Stimulated activated CD4-positive, alpha-beta T cell treated with anti-CD3 and anti-CD28 coated beads, TNF-alpha, amount 100 ng/mL, for 24 hours (primary cell): ENCODE results near the gene CTSF.
A peak's percentile ranks its signal among the peaks of the same experiment; 100 is the strongest.
"Not testable (repeated sequence)": the region's sequence is repeated elsewhere in the genome, so short reads cannot be mapped to it uniquely, and the experiment has no call there.

Experiments
- DNase-seq, 3 experiments: peaks; one replicate each; pipeline ENCODE4 v3.0.0-alpha.2; 2020; ENCODE audit warnings: low read depth in 3 of 3

CTSF gene

DNA sequence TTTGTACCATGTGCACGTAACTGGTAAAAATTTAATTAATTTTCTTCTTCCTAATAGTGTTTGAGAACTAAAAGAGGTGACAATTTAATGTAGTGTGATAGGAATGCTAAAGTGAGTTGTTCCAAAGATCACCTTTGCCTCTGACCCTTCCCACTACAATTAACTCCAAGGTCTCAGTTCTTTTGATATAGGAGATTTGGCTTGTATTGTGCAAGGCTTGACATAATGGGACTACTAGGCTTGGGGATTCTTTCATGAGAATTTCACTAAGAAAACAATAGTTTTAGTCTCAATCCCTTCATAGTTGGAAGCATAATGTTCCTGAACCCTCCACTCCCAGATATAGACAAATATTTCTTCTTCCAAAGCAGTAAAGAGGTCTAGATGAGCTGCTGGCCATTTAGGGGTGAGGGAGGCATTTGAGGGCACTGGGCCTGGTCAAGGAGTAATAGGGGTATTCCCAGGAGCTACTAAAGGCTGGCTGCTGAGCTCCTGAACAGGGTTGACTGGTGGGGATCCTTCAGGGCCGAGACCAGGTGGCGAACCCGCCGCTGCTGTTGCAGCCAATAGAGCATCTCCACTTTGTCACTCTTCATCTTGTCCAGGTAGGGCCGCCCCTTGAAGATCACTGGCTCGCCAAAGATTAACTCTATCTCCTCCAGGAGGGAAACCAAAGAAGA is 21.7 kb upstream of the CTSF start:
- no peak for DNase-seq

DNA sequence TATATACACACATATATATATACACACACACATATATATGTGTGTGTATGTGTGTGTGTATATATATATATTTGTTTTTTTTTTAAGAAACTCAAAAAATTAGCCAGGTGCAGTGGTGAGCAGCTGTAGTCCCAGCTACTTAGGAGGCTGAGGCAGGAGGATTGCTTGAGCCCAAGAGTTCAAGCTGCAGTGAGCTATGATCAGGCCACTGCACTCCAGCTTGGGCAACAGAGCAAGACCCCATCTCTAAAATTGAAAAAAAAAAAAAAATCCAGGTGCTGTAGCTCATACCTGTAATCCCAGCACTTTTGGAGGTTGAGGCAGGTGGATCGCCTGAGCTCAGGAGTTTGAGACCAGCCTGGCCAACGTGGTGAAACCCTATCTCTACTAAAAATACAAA is 20.9 kb upstream of the CTSF start:
- DNase-seq: not testable (repeated sequence)

DNA sequence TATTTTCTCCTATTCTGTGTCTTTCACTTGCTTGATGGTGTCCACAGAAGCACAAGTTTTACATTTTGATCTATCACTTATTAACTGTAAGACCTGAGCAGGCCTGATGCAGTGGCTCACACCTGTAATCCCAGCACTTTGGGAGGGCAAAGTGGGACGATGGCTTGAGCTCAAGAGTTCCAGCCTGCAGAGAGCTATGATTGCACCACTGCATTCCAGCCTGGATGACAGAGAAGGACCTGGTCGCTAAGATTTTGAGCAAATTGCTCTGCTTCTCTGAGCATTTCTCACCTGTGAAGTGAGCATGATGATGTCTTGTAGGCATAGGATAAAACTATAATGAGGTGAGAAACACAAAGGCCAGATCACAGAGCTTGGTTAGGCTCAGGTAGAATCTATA is 17.7 kb upstream of the CTSF start:
- no peak for DNase-seq

DNA sequence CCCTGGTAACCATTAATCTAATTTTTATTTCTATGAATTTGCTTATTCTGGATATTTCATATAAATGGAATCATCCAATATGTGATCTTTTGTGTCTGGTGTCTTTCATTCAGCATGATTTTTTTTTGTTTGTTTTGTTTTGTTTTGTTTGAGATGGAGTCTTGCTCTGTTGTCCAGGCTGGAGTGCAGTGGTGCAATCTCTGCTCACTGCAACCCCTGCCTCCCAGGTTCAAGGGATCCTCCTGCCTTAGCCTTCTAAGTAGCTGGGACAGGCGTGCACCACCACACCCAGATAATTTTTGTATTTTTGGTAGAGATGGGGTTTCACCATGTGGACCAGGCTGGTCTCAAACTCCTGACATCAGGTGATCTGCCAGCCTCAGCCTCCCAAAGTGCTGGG is 17.0 kb upstream of the CTSF start:
- DNase-seq: not testable (repeated sequence)

DNA sequence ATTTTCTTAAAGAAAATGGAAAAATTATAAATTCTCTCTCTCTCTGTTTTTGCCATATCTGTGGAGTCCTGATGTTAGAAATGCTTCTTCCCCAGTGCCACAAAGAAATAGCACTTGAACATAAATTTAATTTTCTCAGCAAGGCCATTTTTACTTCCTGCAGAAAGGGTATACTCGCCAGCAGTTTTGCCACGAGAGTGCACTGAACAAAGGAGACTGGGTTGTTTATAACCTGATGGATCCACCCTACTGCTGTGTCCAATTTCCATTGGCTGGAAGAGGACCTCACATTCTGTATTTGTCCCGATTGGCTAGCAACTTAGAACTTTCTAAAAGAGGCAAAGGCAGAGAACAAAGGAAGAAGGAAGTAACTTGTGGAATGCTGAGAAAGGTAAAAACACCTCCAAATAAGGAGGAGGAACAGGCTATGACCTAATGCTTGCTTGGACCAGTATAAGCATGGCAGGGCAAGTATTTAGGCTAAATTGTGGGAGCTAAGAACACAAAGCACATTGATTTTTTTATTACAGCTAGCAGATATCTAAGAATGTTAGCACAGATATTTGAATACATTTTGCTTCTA is 14.2 kb upstream of the CTSF start:
- DNase-seq: not testable (repeated sequence)

DNA sequence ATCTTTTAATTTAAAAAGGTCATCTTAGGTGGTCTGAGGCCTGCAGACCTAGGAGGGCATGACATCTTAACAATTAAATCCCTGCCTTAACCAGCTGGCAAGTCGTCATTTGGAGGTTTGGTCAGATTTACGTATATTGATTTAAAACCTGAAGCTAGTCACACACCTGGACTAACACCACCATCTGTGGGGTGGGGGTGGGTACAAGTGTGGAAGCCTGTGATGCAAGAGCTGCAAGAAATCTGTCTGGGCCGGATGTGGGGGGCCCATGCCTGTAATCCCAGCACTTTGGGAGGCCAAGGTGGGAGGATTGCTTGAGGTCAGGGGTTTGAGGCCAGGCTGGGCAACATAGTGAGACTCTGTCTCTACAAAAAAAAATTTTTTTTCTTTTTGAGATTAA is 12.9 kb upstream of the CTSF start:
- no peak for DNase-seq

DNA sequence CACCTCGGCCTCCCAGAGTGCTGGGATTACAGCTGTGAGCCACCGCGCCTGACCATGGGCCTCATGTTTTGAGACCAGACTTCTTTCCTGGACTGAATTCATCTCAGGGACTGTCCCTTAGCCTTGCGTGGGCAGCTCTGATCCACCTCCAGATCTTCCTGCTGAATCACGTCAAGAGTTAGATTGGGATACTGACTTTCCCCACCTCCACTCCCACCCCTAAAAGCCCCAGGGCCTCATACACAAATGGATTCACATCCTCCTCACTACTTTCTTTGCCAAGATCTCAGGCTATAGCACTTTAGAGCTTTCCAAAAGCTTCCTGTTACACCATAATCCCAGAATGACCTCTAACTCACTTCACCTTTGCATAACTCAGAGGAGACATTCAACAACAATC is 12.4 kb upstream of the CTSF start:
- DNase-seq: no peak

DNA sequence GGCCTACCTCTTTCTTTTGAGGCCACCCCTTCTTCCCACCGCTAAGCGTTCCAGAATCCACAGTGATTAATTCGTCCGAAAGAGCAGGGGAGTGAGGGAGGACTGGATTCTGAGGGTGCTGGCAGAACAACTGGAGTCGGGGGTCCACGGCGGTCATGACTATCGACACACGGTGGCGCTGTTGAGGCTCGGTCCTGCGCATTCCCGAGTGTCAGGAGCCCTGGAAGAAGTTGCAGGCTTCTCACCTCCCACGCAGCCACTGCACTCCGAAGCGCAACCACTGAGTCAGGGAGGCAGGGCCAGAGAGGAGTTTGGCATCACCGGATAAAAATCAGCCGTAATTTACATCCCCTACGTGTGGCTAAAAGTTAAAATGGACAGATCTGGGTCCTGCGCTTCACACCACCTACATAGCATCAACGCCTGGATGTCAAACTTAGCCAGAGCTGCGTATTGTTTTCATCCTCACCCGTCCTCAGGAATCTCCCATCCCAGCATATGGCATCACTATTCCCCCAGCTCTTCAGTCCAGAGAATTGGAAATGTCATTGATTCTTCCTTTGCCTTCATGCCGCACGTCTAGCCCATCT is 10.7 kb upstream of the CTSF start:
- DNase-seq: peak; percentile 73 to 85 (median 74)

DNA sequence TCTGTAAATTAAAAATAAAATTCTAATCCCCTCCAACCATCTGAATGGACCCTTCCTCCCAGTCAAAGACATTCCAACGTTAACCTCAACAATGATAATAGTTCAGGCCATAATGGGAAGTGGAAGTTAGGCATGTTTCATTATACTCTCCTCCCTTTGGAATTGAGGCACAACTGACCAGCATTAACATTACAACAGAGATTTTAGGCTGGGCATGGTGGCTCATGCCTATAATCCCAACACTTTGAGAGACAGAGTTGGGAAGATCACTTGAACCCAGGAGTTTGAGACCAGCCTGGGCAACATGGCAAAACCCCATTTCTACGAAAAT is 2.4 kb upstream of the CTSF start:
- no peak for DNase-seq

DNA sequence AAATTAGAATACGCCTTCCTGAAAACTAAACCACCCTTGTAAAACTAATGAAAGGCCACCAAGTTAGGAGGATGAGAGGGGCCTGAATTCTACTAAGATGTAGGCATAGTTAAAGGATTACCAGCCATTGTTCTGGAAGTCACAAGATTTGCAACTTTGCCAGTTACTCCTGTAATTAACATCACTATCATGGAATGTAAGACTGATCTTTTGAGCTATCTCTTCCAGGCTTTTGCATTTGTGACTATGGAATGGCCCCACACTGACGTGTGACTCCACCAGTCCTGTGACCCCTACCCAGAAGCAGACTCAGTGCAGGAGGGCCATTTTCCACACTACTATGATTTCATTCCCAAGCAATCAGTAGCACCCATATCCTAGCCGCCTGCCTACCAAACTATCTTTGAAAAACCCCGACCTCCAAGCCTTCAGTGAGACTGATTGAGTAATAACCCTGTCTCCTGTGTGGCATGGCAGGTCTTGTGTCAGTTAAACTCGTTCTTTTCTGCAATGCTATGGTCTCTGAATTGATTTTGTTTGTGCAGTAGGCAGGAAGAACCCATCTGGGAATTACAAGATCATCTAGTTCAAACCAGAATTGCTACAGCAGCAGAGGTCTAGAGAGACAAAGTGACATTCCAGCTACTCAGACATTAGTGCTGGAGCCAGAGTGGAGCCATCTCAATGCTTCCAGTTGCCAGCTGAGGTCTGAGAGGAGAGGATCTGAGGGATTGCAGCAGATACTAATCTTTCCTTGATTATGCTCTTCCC is 1.9 kb upstream of the CTSF start:
- no peak for DNase-seq

DNA sequence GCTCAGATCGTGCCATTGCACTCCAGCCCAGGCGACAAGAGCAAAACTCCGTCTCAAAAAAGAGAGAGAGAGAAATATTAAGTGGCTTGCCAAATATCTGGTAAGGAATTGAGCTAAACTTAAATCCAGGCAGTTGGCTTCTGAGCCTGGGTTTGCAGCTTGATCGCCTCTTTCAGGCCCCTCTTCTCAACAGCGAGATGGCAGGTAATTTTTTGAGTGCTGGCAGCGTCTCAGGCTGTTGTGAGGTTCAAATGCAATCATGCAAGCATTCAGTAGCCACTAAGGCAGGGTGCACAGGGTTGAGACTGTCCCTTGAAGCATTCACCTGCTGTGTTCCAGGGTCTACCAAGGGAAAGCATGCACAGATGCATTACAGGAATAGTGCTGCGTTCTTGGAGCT is 670 bp upstream of the CTSF start:
- DNase-seq: no peak

DNA sequence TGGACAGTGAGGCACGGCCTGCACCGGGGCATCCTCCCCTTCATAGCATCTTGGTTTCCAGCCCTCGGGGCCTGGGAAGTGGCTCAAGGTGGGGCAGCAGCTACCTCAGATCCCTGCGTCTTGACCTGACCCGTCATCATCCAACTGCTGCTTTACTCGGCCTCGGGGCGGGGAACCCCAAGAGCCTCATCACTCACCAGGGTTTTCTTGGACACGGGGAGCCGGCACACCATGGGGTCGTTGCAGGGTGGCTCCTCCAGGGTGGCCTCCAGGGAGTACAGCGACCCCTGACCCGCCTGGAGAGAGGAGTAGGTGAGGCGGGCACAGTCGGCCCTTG is 651 bp downstream of the CTSF start:
- DNase-seq: no peak

DNA sequence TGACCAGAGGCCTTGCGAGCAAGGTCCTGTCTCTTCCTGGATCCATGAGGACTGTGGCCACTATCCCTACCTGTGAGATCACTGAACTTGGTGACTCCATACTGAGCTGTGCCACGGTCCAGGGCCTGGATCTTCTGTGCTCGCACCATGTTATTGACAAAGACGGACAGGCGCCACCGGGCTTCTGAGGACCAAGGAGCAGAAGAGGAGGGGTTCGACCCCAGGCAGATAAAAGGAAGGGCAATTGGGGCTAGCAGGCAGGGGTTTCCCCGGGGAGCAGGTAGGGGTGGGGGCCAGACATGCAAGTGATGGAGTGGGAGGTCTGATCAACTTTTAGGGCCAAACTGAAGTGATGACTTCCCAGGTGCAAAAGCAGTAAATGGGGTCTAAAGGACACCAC is 2.2 kb downstream of the CTSF start:
- no peak for DNase-seq

DNA sequence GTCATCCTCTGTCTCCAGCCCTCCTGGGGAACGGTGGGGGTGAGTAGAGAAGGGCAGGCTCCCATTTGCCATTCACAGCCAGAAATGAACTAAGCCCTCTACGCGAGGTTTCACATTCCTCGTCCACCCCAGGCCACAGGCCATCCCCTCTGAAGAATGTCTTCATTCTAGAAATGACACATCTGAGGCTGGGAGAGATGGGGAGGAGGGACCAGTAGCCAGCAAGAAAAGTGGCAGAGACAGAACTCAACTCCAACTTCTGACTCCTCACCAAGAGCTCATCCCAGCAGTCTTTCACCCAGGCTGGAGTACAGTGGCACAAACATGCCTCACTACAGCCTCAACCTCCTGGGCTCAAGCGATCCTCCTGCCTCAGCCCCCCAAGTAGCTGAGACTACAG is 3.4 kb downstream of the CTSF start:
- no peak for DNase-seq

DNA sequence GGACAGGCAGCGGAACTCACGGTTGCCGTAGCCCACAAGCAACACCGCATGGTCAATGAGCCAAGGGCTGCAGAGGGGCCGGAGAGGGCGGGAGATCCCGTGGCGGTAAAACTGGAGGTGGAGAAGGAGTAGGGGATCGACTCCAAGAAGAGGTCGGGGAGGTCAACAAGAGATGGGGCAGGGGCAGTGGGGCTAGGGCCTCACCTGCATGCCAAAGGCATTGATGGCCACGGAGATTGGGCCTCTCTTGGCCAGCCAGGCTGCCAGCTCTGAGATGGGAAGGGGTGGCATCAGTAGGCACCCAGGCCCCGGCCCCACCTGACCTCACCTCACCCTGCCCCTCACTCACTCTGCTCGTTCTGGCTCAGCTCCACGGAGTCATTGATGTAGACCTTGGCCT is 3.9 kb downstream of the CTSF start:
- no peak for DNase-seq

DNA sequence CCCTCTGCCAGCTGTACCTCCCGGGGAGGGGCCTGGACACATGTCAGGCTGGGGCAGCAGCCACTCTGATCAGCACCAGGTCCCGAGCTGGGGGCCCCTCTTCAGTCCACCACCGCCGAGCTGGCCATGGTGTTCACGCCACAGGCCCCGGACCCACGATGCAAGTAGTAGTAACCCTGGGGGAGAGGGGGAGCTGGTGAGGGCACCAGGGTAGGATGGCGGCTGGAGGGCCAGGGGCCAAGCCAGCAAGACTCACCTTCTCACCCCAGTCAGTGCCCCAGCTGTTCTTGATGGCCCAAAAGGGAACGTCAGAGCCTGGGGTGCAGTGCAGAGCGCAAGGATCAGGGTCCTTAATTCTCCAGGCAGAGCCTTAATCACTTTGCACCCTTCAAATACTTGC is 4.6 kb downstream of the CTSF start:
- DNase-seq: no peak

DNA sequence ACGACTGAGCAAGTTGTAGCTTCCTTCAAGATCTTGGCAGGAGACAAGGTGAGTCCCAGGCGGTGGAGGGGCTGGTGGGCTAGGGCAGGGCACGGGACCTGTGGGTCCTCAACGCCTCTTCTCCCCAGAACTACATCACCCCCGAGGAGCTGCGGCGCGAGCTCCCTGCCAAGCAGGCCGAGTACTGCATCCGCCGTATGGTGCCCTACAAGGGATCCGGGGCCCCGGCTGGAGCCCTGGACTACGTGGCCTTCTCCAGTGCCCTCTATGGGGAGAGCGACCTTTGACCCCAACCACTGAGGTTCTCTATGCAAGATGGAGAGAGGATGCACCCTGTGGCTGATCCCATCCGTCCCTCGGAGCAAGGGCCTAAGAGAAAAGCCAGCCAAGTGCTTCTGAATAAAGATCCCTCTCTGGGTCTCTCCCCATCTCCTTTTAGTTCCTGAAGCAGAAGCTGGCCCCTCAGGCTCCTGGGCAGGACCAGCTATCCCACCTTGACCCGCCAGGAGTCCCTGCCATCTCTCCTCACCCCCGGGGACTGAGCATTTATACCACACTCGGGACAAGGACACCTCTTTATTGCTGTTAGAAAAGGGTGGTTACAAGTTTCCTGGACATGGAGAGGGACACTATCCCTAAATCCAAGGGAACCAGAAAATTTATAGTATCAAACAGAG is 5.4 kb downstream of the CTSF start:
- DNase-seq: no peak

DNA sequence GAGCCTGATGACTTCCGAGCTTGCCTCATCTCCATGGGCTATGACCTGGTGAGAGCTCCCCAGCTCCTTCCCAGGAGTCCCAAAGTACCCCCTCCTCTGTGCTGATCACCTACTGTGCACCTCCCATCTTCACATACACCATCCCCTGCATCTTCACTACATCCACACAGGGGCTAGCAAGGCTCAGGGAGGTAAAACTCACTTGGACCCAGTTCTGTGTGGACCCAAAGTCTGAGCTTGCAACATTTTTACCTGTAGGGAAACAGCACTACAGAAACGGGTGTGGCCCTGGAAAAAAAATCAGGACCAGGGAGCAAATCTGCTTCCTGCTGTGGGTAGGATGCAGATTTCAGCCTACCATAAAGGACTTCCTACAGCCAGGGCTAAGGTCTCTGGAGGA is 6.1 kb downstream of the CTSF start:
- no peak for DNase-seq

DNA sequence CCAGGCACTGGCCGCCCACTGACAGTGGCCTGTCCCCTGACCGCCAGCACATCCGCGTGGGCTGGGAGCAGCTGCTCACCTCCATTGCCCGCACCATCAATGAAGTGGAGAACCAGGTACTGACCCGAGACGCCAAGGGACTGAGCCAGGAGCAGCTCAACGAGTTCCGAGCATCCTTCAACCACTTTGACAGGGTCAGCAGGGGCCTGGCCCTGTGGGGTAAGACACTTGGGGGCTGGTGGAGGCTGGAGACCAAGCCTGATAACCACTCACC is 6.5 kb downstream of the CTSF start:
- DNase-seq: no peak

DNA sequence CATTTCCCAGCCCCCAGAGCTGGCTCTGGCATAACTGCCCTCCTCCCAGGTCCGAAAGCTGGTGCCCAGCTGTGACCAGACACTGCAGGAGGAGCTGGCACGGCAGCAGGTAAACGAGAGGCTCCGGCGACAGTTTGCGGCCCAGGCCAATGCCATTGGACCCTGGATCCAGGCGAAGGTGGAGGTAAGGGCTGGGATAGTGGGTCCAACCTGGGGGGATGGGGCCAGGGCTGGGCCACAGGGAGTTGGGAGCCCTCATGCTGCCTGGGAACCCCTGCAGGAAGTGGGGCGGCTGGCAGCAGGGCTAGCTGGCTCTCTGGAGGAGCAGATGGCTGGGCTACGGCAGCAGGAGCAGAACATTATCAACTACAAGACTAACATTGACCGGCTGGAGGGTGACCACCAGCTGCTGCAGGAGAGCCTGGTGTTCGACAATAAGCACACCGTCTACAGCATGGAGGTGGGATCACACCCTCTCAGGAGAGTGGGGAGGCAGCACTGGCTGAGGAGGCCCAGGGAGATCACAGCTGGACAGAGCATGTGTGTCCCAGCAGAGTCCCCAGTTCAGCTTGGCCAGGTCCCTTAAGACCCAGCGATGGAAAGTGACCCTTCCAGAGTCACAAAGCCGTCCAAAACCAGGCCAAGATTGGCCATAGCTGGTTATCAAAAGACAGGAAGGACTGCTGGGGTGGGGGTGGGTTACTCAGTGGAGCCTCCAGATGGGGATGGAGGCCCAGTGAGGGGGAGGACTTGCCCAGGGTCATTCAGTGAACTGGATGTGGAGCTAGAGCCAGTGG is 7.0 kb downstream of the CTSF start:
- no peak for DNase-seq

DNA sequence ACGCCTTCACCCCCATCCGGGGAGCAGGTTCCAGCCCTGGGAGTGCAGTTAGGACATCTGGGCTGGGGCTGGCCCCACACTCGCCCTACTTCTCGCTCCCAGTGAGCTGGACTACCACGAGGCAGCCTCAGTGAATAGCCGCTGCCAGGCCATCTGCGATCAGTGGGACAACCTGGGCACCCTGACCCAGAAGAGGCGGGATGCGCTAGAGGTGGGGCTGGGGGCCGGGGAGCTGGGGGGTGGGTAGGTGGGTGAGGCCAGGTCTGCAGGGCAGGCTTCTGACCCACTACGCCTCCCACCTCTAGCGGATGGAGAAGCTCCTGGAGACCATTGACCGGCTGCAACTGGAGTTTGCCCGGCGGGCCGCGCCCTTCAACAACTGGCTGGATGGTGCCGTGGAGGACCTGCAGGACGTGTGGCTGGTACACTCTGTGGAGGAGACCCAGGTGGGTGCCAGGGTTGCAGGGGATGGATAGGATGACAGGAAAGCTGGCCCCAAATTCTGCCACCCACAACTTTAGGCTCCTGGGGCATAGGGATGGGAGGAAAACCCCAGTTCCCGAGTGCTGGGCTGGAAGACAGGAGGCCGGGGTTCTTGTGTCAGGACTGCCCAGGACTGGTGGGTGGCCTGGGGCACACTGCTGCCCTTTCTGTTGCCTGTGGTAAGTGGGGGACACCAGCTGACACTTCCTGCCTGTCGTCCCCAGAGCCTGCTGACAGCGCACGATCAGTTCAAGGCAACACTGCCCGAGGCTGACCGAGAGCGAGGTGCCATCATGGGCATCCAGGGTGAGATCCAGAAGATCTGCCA is 8.3 kb downstream of the CTSF start:
- no peak for DNase-seq
